Heart left ventricle (tissue), 16 donors: Measurements from ENCODE around the gene NXN. TPM values are rescaled to one million over a fixed set of nuclear protein-coding genes. Genes with fewer than 3 reads are reported as not detected.
"Not testable (repeated sequence)": the region's sequence is repeated elsewhere in the genome, so short reads cannot be mapped to it uniquely, and the experiment has no call there.

Experiments
- ATAC-seq, 4 donors: fragments of 200-7000 bp; cut with Tn5 transposase; one replicate each; pipeline ENCODE4 v1.9.1; 2020 to 2022; ENCODE audit warnings: moderate library complexity in 4 of 4, mild to moderate bottlenecking in 3 of 4, moderate number of reproducible peaks in 1 of 4
- DNase-seq, 5 donors: peaks; one replicate each; pipeline ENCODE4 v3.0.0-alpha.2; 2020
- H3K27ac ChIP-seq, 12 donors: fragments of 200-600 bp; sonication (generic) in 4 of 12; one replicate each; pipeline versions ENCODE4 v1.5.0 to v1.8.0; 2016 to 2022; ENCODE audit warnings: mild to moderate bottlenecking in 2 of 12
- H3K27me3 ChIP-seq, 9 donors: fragments of 200-600 bp; sonication (generic) in 2 of 9; one replicate each; pipeline versions ENCODE4 v1.5.1 to v1.8.0; 2016 to 2022; ENCODE audit warnings: mild to moderate bottlenecking in 3 of 9
- H3K36me3 ChIP-seq, 9 donors: fragments of 200-600 bp; sonication (generic) in 2 of 9; one replicate each; pipeline versions ENCODE4 v1.5.0 to v1.8.0; 2018 to 2022; ENCODE audit warnings: mild to moderate bottlenecking in 2 of 9
- H3K4me1 ChIP-seq, 12 donors: fragments of 200-600 bp; sonication (generic) in 4 of 12; one replicate each; pipeline versions ENCODE4 v1.5.0 to v1.8.0; 2016 to 2022; ENCODE audit warnings: mild to moderate bottlenecking in 3 of 12
- H3K4me3 ChIP-seq, 12 donors: fragments of 200-600 bp; sonication (generic) in 4 of 12; one replicate each; pipeline versions ENCODE4 v1.5.0 to v1.8.0; 2017 to 2022; ENCODE audit warnings: mild to moderate bottlenecking in 9 of 12, moderate library complexity in 4 of 12
- H3K9me3 ChIP-seq, 12 donors: fragments of 200-600 bp; sonication (generic) in 4 of 12; one replicate each; pipeline versions ENCODE4 v1.5.0 to v1.8.0; 2016 to 2022; ENCODE audit warnings: mild to moderate bottlenecking in 1 of 12
- CTCF ChIP-seq, 12 donors: fragments of 200-600 bp; sonication (generic) in 4 of 12; IDR thresholded peaks; one replicate each; pipeline versions ENCODE4 v1.5.0 to v1.8.0; 2018 to 2022; ENCODE audit warnings: antibody characterized with exemption in 12 of 12, mild to moderate bottlenecking in 5 of 12
- POLR2A ChIP-seq, 2 donors: fragments of 450-650 bp; IDR thresholded peaks; one replicate each; pipeline ENCODE4 v1.6.1; 2017; ENCODE audit warnings: antibody characterized with exemption in 2 of 2, mild to moderate bottlenecking in 2 of 2, moderate library complexity in 2 of 2
- WGBS, 4 donors: extraction: QIAGEN DNeasy Blood & Tissue Kit in 2 of 4; methylation state at CpG; one replicate each; pipeline versions ENCODE4 v1.1.5 to v1.1.7; 2013 to 2018; 5-methylcytosine and 5-hydroxymethylcytosine counted together
- intact Hi-C, 10 donors: fragments of 100-400 bp; cut with DNase I; formaldehyde crosslinking; loops; one replicate each; pipeline versions ENCODE4 v1.11.1 to v1.14.2; 2022
- polyA plus RNA-seq, 2 donors: library from polyadenylated mRNA; stranded (reverse); fragments of 200-250 nt; gene quantifications; one replicate each; pipeline ENCODE4 v1.2.3, GENCODE V29; 2013
- total RNA-seq, 9 donors: library from RNA; depleted of rRNA in 2 of 9; stranded (reverse); fragments of >200 nt in 2 of 9; fragmentation: NEBNext Ultra II Directional in 3 of 9; extraction: Animal tissue kit (Norgen Biotek cat#: 25700) in 3 of 9; gene quantifications; one replicate each; pipeline versions ENCODE4 v1.1.0 to v1.2.4, GENCODE V29; 2016 to 2023
- donor health status: ischemic (EF 13 %, LVEDD 7.1; RV severe dilation, severe dysfunction).
- donor health status: healthy with polysubstance abuse.
- donor health status: DM: no; HTN: yes; CAD: no.
- donor health status: DM: no; HTN: no; CAD: no.
- donor health status: ischemic (EF 25% LVEDD 6.9; RV normal size, moderate dysfunction).
- donor health status: ischemic (EF 25% LVEDD 5.7; RV mildly dilated, moderate dysfunction).
- donor health status: healthy.
- donor health status: DM: yes; HTN: yes; CAD: no.
- donor health status: ischemic (EF 35%, LVEDD 5.7; RV mildly dilated, moderate dysfunction).
- donor health status: nonischemic (EF 11% LVEDD 7.7; RV severe dilation, severe dysfunction).
- donor health status: DM: yes; HTN: yes; CAD: no.
- donor health status: PGD.
- donor health status: ischemic (EF 29% LVEDD 5.4; RV normal size, mild dysfunction).
- donor health status: nonischemic (EF 23%, LVEDD 6.1; RV moderate dilation, normal function).

NXN gene
- total and polyA plus RNA-seq, 11 donors: 8.6 to 20.3 (median 14.1) TPM

- Histone ChIP-seq H3K27me3 (no peaks in the 10 kb centered on the region), H3K4me3 (peak overlapping the region in 11 of 12 donors; percentile 14 to 55 (median 43)), H3K36me3 (peaks cover 0 to 23% (median 20%) of the 10 kb centered on the region in 9 donors), H3K27ac (peak overlapping the region in 10 of 12 donors; percentile 4 to 74 (median 51)), H3K4me1 (peaks cover 0 to 30% (median 10%) of the 10 kb centered on the region in 12 donors), H3K9me3 (no peaks in the 10 kb centered on the region)
- 3 to 8% (median 5%) methylated on average over 18 of the region's 18 CpGs for WGBS, 4 donors
- DNase-seq (peak; percentile 85 to 91 (median 88)), ATAC-seq (peak; percentile 47 to 81 (median 63))
- intact Hi-C loops: loop anchor here (1.0 to 10.0 kb wide), 11 partner anchors 50 to 262 kb away; partner anchors contain the start of gene NXN (in 2 of the 10)
- TF ChIP-seq POLR2A (IDR thresholded peaks at IDR 0.05) (no peak), CTCF (IDR thresholded peaks at IDR 0.05) (peak; percentile 73 to 97 (median 89))
Measured at GRCh38 chr17:794876-795275, 184.7 kb downstream of the NXN start.

DNA sequence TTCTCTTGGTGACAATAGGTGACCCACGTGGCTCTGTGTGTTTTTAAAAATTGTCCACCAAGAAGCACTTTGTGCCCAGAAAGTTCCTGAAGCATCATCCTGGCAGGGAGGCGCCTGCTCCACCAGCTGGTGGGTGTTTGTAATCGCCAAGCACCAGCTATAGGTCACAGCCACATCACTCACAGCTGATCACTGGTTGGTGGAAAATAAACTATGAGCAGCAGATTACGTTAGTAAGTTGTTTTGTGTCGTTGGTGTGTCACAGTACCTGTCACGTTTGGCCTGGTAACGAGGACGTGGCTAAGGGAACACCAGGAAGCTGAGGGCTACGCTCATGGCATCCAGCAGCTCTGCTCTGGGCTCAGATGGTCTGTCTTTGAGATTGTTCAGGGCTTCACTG, 187.3 kb downstream of the NXN start:
- H3K4me3 ChIP-seq: no peak overlapping the region
- no peaks in the 10 kb centered on the region for H3K9me3 ChIP-seq
- peaks cover 0 to 26% (median 10%) of the 10 kb centered on the region in 12 donors for H3K4me1 ChIP-seq
- H3K27ac ChIP-seq: peak overlapping the region in 1 of 12 donors; percentile 3
- intact Hi-C loops: loop anchor here in 5 of 10 donors (5.0 to 10.0 kb wide), 3 partner anchors 53 to 265 kb away; no protein-coding TSS in a partner anchor
- 78 to 86% (median 84%) methylated on average over 9 of the region's 9 CpGs for WGBS, 4 donors
- DNase-seq: no peak
- ATAC-seq: no peak
- TF ChIP-seq POLR2A (IDR thresholded peaks at IDR 0.05) (no peak), CTCF (IDR thresholded peaks at IDR 0.05) (no peak)
- H3K27me3 ChIP-seq: no peaks in the 10 kb centered on the region
- peaks cover 0 to 49% (median 44%) of the 10 kb centered on the region in 9 donors for H3K36me3 ChIP-seq

DNA sequence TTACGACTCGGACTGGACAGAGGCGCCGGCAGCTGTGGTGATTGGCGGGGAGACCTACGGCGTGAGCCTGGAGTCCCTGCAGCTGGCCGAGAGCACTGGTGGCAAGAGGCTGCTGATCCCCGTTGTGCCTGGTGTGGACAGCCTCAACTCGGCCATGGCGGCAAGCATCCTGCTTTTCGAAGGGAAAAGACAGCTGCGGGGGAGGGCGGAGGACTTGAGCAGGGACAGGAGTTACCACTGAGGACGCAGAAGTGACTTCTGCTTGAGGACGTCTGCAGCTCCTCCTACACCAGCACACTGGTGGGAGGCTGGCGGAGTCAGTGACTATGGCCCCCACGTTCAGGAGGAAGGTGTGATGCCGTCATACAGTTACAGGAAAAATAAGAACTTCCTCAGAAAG, 187.7 kb downstream of the NXN start:
- H3K27ac ChIP-seq: peak overlapping the region in 1 of 12 donors; percentile 3
- no peaks in the 10 kb centered on the region for H3K27me3 ChIP-seq
- no peaks in the 10 kb centered on the region for H3K9me3 ChIP-seq
- intact Hi-C loops: loop anchor here in 5 of 10 donors (2.0 to 10.0 kb wide), 4 partner anchors 53 to 265 kb away; no protein-coding TSS in a partner anchor
- peaks cover 0 to 22% (median 10%) of the 10 kb centered on the region in 12 donors for H3K4me1 ChIP-seq
- TF ChIP-seq CTCF (IDR thresholded peaks at IDR 0.05) (no peak), POLR2A (IDR thresholded peaks at IDR 0.05) (no peak)
- WGBS, 4 donors: 87 to 91% (median 89%) methylated on average over 19 of the region's 19 CpGs
- ATAC-seq: no peak
- peaks cover 0 to 53% (median 44%) of the 10 kb centered on the region in 9 donors for H3K36me3 ChIP-seq
- no peak for DNase-seq
- no peak overlapping the region for H3K4me3 ChIP-seq

DNA sequence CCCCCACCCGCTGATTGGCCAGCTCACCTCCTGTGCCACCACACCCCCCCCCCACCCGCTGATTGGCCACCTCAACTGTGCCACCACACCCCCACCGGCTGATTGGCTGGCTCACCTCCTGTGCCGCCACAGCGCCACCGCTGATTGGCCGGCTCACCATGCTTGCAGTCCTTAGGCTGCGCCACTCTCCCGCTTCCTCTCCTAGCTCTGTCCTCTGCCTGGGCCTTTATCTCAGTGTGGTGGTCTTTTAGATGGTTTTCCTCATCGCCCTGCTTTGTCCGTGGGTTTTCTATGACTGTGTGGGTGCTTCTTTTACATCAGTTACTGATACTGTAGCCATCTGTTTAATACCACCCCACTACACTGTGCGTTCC, 188.7 kb downstream of the NXN start:
- 60 to 87% (median 75%) methylated on average over 8 to 11 of the region's 12 CpGs for WGBS, 4 donors
- intact Hi-C loops: loop anchor here in 5 of 10 donors (2.0 to 10.0 kb wide), 4 partner anchors 54 to 266 kb away; no protein-coding TSS in a partner anchor
- Histone ChIP-seq H3K27ac (peak overlapping the region in 1 of 12 donors; percentile 43), H3K36me3 (peaks cover 0 to 60% (median 49%) of the 10 kb centered on the region in 9 donors), H3K4me1 (peaks cover 0 to 17% (median 10%) of the 10 kb centered on the region in 12 donors), H3K4me3 (peak overlapping the region in 4 of 12 donors; percentile 12 to 36 (median 22))
- DNase-seq (peak in 1 of 5 donors; percentile 56), ATAC-seq (peak in 3 of 4 donors; percentile 45 to 53 (median 48))
- not testable (repeated sequence) for H3K9me3 ChIP-seq, H3K27me3 ChIP-seq

- WGBS, 4 donors: 60 to 78% (median 63%) methylated on average over 26 to 38 of the region's 38 CpGs
- Histone ChIP-seq H3K36me3 (peaks cover 0 to 65% (median 49%) of the 10 kb centered on the region in 9 donors), H3K27ac (peak overlapping the region in 4 of 12 donors; percentile 0 to 38 (median 18)), H3K4me1 (peaks cover 0 to 11% (median 7%) of the 10 kb centered on the region in 12 donors), H3K4me3 (peak overlapping the region in 1 of 12 donors; percentile 10)
- ATAC-seq (peak; percentile 57 to 90 (median 78)), DNase-seq (peak; percentile 35 to 74 (median 53))
- intact Hi-C loops: loop anchor here in 5 of 10 donors (2.0 to 10.0 kb wide), 4 partner anchors 55 to 267 kb away; no protein-coding TSS in a partner anchor
- not testable (repeated sequence) for H3K9me3 ChIP-seq, H3K27me3 ChIP-seq
Measured at GRCh38 chr17:789931-790873, 189.4 kb downstream of the NXN start.
